Measurements from ENCODE around the gene UGT3A1. TPM values are rescaled to one million over a fixed set of nuclear protein-coding genes. Genes with fewer than 3 reads are reported as not detected.
"Not testable (repeated sequence)": the region's sequence is repeated elsewhere in the genome, so short reads cannot be mapped to it uniquely, and the experiment has no call there.

The UGT3A1 gene
- total and polyA plus RNA-seq, 2 donors = 0.03 to 0.16 TPM

- Histone ChIP-seq H3K4me1 (ENCODE audit: insufficient read depth) (no peaks in the 10 kb centered on the region), H3K36me3 (ENCODE audit: insufficient read depth) (no peaks in the 10 kb centered on the region), H3K4me3 (ENCODE audit: low read depth, low read length) (no peak overlapping the region), H3K27ac (ENCODE audit: low read depth) (no peak overlapping the region)
- DNase-seq (ENCODE audit: extremely low spot score) = no peak
- WGBS = 82% methylated on average over 1 of the region's 1 CpG
These were observed 25.8 kb upstream of the UGT3A1 start for GRCh38 chr5:36017004-36017403.

- H3K36me3 ChIP-seq (ENCODE audit: insufficient read depth) = no peaks in the 10 kb centered on the region
- H3K4me3 ChIP-seq (ENCODE audit: low read depth, low read length) = no peak overlapping the region
- 76% methylated on average over 2 of the region's 2 CpGs for WGBS
- no peaks in the 10 kb centered on the region for H3K4me1 ChIP-seq (ENCODE audit: insufficient read depth)
- H3K27ac ChIP-seq (ENCODE audit: low read depth) = no peak overlapping the region
- no peak for DNase-seq (ENCODE audit: extremely low spot score)
These were observed 22.0 kb upstream of the UGT3A1 start for GRCh38 chr5:36013182-36013581.

GRCh38 chr5:36009698-36010097, 18.5 kb upstream of the UGT3A1 start:
- no peak overlapping the region for H3K4me3 ChIP-seq (ENCODE audit: low read depth, low read length)
- 56% methylated on average over 1 of the region's 1 CpG for WGBS
- H3K4me1 ChIP-seq (ENCODE audit: insufficient read depth) = no peaks in the 10 kb centered on the region
- H3K36me3 ChIP-seq (ENCODE audit: insufficient read depth) = no peaks in the 10 kb centered on the region
- H3K27ac ChIP-seq (ENCODE audit: low read depth) = no peak overlapping the region
- DNase-seq (ENCODE audit: extremely low spot score) = no peak

- H3K4me1 ChIP-seq (ENCODE audit: insufficient read depth) = no peaks in the 10 kb centered on the region
- H3K27ac ChIP-seq (ENCODE audit: low read depth) = no peak overlapping the region
- no peaks in the 10 kb centered on the region for H3K36me3 ChIP-seq (ENCODE audit: insufficient read depth)
- DNase-seq (ENCODE audit: extremely low spot score) = no peak
- H3K4me3 ChIP-seq (ENCODE audit: low read depth, low read length) = no peak overlapping the region
These were observed 16.2 kb upstream of the UGT3A1 start for GRCh38 chr5:36007366-36007765.

GRCh38 chr5:36006163-36006562, 15.0 kb upstream of the UGT3A1 start:
- DNase-seq (ENCODE audit: extremely low spot score) = no peak
- Histone ChIP-seq H3K36me3 (ENCODE audit: insufficient read depth) (no peaks in the 10 kb centered on the region), H3K4me1 (ENCODE audit: insufficient read depth) (no peaks in the 10 kb centered on the region), H3K27ac (ENCODE audit: low read depth) (no peak overlapping the region), H3K4me3 (ENCODE audit: low read depth, low read length) (no peak overlapping the region)
- WGBS = 87% methylated on average over 1 of the region's 1 CpG

- Histone ChIP-seq H3K36me3 (ENCODE audit: insufficient read depth) (no peaks in the 10 kb centered on the region), H3K4me3 (ENCODE audit: low read depth, low read length) (no peak overlapping the region), H3K4me1 (ENCODE audit: insufficient read depth) (no peaks in the 10 kb centered on the region), H3K27ac (ENCODE audit: low read depth) (no peak overlapping the region)
- 84% methylated on average over 3 of the region's 3 CpGs for WGBS
- DNase-seq (ENCODE audit: extremely low spot score) = no peak
These were observed 9.8 kb upstream of the UGT3A1 start for GRCh38 chr5:36001032-36001431.

- H3K4me3 ChIP-seq (ENCODE audit: low read depth, low read length) = no peak overlapping the region
- WGBS = 55% methylated on average over 1 of the region's 1 CpG
- no peaks in the 10 kb centered on the region for H3K36me3 ChIP-seq (ENCODE audit: insufficient read depth)
- no peaks in the 10 kb centered on the region for H3K4me1 ChIP-seq (ENCODE audit: insufficient read depth)
- H3K27ac ChIP-seq (ENCODE audit: low read depth) = no peak overlapping the region
- DNase-seq (ENCODE audit: extremely low spot score) = no peak
These were observed 8.4 kb upstream of the UGT3A1 start for GRCh38 chr5:35999547-35999946.

- WGBS = 88% methylated on average over 4 of the region's 4 CpGs
- no peaks in the 10 kb centered on the region for H3K36me3 ChIP-seq (ENCODE audit: insufficient read depth)
- H3K4me3 ChIP-seq (ENCODE audit: low read depth, low read length) = no peak overlapping the region
- no peak overlapping the region for H3K27ac ChIP-seq (ENCODE audit: low read depth)
- no peaks in the 10 kb centered on the region for H3K4me1 ChIP-seq (ENCODE audit: insufficient read depth)
- no peak for DNase-seq (ENCODE audit: extremely low spot score)
These were observed 4.9 kb upstream of the UGT3A1 start for GRCh38 chr5:35996076-35996475.

GRCh38 chr5:35990520-35990919, 670 bp downstream of the UGT3A1 start:
- no peaks in the 10 kb centered on the region for H3K4me1 ChIP-seq (ENCODE audit: insufficient read depth)
- DNase-seq (ENCODE audit: extremely low spot score) = no peak
- H3K27ac ChIP-seq (ENCODE audit: low read depth) = no peak overlapping the region
- WGBS = 22% methylated on average over 12 of the region's 12 CpGs
- no peak overlapping the region for H3K4me3 ChIP-seq (ENCODE audit: low read depth, low read length)
- no peaks in the 10 kb centered on the region for H3K36me3 ChIP-seq (ENCODE audit: insufficient read depth)

GRCh38 chr5:35988529-35988928, 2.7 kb downstream of the UGT3A1 start:
- DNase-seq (ENCODE audit: extremely low spot score) = no peak
- Histone ChIP-seq H3K4me1 (ENCODE audit: insufficient read depth) (no peaks in the 10 kb centered on the region), H3K4me3 (ENCODE audit: low read depth, low read length) (no peak overlapping the region), H3K36me3 (ENCODE audit: insufficient read depth) (no peaks in the 10 kb centered on the region), H3K27ac (ENCODE audit: low read depth) (no peak overlapping the region)
- WGBS = 76% methylated on average over 4 of the region's 4 CpGs

GRCh38 chr5:35987776-35988175, 3.4 kb downstream of the UGT3A1 start:
- DNase-seq (ENCODE audit: extremely low spot score) = no peak
- no peak overlapping the region for H3K27ac ChIP-seq (ENCODE audit: low read depth)
- H3K4me1 ChIP-seq (ENCODE audit: insufficient read depth) = no peaks in the 10 kb centered on the region
- WGBS = 47% methylated on average over 3 of the region's 3 CpGs
- H3K4me3 ChIP-seq (ENCODE audit: low read depth, low read length) = no peak overlapping the region
- no peaks in the 10 kb centered on the region for H3K36me3 ChIP-seq (ENCODE audit: insufficient read depth)

GRCh38 chr5:35979715-35980114, 11.5 kb downstream of the UGT3A1 start:
- no peak for DNase-seq (ENCODE audit: extremely low spot score)
- Histone ChIP-seq H3K27ac (ENCODE audit: low read depth) (no peak overlapping the region), H3K36me3 (ENCODE audit: insufficient read depth) (no peaks in the 10 kb centered on the region), H3K4me1 (ENCODE audit: insufficient read depth) (no peaks in the 10 kb centered on the region), H3K4me3 (ENCODE audit: low read depth, low read length) (no peak overlapping the region)

- WGBS = 80% methylated on average over 3 of the region's 3 CpGs
- H3K27ac ChIP-seq (ENCODE audit: low read depth); H3K36me3 ChIP-seq (ENCODE audit: insufficient read depth); DNase-seq (ENCODE audit: extremely low spot score); H3K4me3 ChIP-seq (ENCODE audit: low read depth, low read length); H3K4me1 ChIP-seq (ENCODE audit: insufficient read depth): not testable (repeated sequence)
These were observed 14.3 kb downstream of the UGT3A1 start for GRCh38 chr5:35976859-35977258.

GRCh38 chr5:35974570-35974969, 16.6 kb downstream of the UGT3A1 start:
- WGBS = 80% methylated on average over 4 of the region's 4 CpGs
- H3K4me1 ChIP-seq (ENCODE audit: insufficient read depth) = no peaks in the 10 kb centered on the region
- no peak for DNase-seq (ENCODE audit: extremely low spot score)
- no peak overlapping the region for H3K27ac ChIP-seq (ENCODE audit: low read depth)
- H3K36me3 ChIP-seq (ENCODE audit: insufficient read depth) = no peaks in the 10 kb centered on the region
- H3K4me3 ChIP-seq (ENCODE audit: low read depth, low read length) = no peak overlapping the region

GRCh38 chr5:35971878-35972210, 19.3 kb downstream of the UGT3A1 start:
- 63% methylated on average over 5 of the region's 5 CpGs for WGBS
- no peaks in the 10 kb centered on the region for H3K36me3 ChIP-seq (ENCODE audit: insufficient read depth)
- H3K4me3 ChIP-seq (ENCODE audit: low read depth, low read length) = no peak overlapping the region
- H3K4me1 ChIP-seq (ENCODE audit: insufficient read depth) = no peaks in the 10 kb centered on the region
- DNase-seq (ENCODE audit: extremely low spot score) = no peak
- H3K27ac ChIP-seq (ENCODE audit: low read depth) = no peak overlapping the region
